Ascending aorta (tissue), 2 donors: ENCODE measurements around the gene CST6. TPM values are rescaled to one million over a fixed set of nuclear protein-coding genes. Genes with fewer than 3 reads are reported as not detected.

Experiments used
- DNase-seq, 2 donors: peaks; one replicate each; pipeline ENCODE4 v3.0.0-alpha.2; 2019; ENCODE audit warnings: low spot score in 2 of 2
- H3K27ac ChIP-seq, 2 donors: fragments of 200-600 bp; sonication (generic); one replicate each; pipeline ENCODE4 v1.5.1; 2016 to 2017; ENCODE audit warnings: mild to moderate bottlenecking in 1 of 2
- H3K27me3 ChIP-seq: fragments of 200-600 bp; sonication (generic); one replicate; pipeline ENCODE4 v1.5.1; 2017
- H3K36me3 ChIP-seq, 2 donors: fragments of 200-600 bp; sonication (generic); one replicate each; pipeline ENCODE4 v1.5.1; 2016
- H3K4me1 ChIP-seq, 2 donors: fragments of 200-600 bp; sonication (generic); one replicate each; pipeline ENCODE4 v1.5.1; 2016 to 2017; ENCODE audit warnings: mild to moderate bottlenecking in 1 of 2
- H3K4me3 ChIP-seq, 2 donors: fragments of 200-600 bp; sonication (generic); one replicate each; pipeline ENCODE4 v1.5.1; 2016 to 2017; ENCODE audit warnings: mild to moderate bottlenecking in 1 of 2
- H3K9me3 ChIP-seq, 2 donors: fragments of 200-600 bp; sonication (generic); one replicate each; pipeline ENCODE4 v1.5.1; 2016
- intact Hi-C: fragments of 100-400 bp; cut with DNase I; formaldehyde crosslinking; loops from one replicate; pipeline ENCODE4 v1.15.1; 2023
- total RNA-seq: library from RNA; depleted of rRNA; stranded (reverse); fragments of >200 nt; gene quantifications from one replicate; pipeline ENCODE4 v1.1.0, GENCODE V29; 2016
- TF ChIP-seq, protein P1 (sequence below), 3 experiments: fragments of 200-600 bp in 2 of 3; fragments of 450-650 bp in 1 of 3; sonication (generic) in 2 of 3; IDR thresholded peaks; one replicate each; pipeline ENCODE4 v1.5.1; 2016 to 2019; ENCODE audit warnings: antibody characterized with exemption in 3 of 3, mild to moderate bottlenecking in 1 of 3, moderate library complexity in 1 of 3

Gene CST6
- total RNA-seq, 1 donor from 2014 or later, result 4.4 TPM

GRCh38 chr11:66051766-66052663, 40.2 kb downstream of the CST6 start, which contains the start of gene SF3B2:
SF3B2 (plus strand) TSS chr11:66052364; CDS start chr11:66052385, 21 bp downstream.
- intact Hi-C loops, result loop anchor here (1.0 kb wide), 1 partner anchor 50 kb away; the partner anchor contains the start of genes BANF1 and EIF1AD
- H3K27me3 ChIP-seq, result no peaks in the 10 kb centered on the region
- TF ChIP-seq, protein P1, sequence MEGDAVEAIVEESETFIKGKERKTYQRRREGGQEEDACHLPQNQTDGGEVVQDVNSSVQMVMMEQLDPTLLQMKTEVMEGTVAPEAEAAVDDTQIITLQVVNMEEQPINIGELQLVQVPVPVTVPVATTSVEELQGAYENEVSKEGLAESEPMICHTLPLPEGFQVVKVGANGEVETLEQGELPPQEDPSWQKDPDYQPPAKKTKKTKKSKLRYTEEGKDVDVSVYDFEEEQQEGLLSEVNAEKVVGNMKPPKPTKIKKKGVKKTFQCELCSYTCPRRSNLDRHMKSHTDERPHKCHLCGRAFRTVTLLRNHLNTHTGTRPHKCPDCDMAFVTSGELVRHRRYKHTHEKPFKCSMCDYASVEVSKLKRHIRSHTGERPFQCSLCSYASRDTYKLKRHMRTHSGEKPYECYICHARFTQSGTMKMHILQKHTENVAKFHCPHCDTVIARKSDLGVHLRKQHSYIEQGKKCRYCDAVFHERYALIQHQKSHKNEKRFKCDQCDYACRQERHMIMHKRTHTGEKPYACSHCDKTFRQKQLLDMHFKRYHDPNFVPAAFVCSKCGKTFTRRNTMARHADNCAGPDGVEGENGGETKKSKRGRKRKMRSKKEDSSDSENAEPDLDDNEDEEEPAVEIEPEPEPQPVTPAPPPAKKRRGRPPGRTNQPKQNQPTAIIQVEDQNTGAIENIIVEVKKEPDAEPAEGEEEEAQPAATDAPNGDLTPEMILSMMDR (IDR thresholded peaks at IDR 0.05), result no peak
- H3K4me3 ChIP-seq, result peak within 1 kb of the TSS; percentile 94
- H3K4me1 ChIP-seq, result peaks cover 6 to 19% of the 10 kb centered on the region in 2 donors
- peak within 1 kb of the TSS; percentile 83 to 84 for H3K27ac ChIP-seq
- peak; percentile 93 to 99 for DNase-seq
- peaks cover 23 to 28% of the 10 kb centered on the region in 2 donors for H3K36me3 ChIP-seq
- H3K9me3 ChIP-seq, result no peaks in the 10 kb centered on the region

GRCh38 chr11:66052664-66052982, 40.8 kb downstream of the CST6 start:
- H3K9me3 ChIP-seq, result no peaks in the 10 kb centered on the region
- intact Hi-C loops, result loop anchor here (1.0 kb wide), 1 partner anchor 50 kb away; the partner anchor contains the start of genes BANF1 and EIF1AD
- TF ChIP-seq, protein P1 (IDR thresholded peaks at IDR 0.05), result no peak
- DNase-seq, result no peak
- H3K27me3 ChIP-seq, result no peaks in the 10 kb centered on the region
- H3K36me3 ChIP-seq, result peaks cover 29 to 34% of the 10 kb centered on the region in 2 donors
- H3K27ac ChIP-seq, result peak overlapping the region; percentile 83 to 84
- H3K4me3 ChIP-seq, result peak overlapping the region; percentile 94
- H3K4me1 ChIP-seq, result peaks cover 6 to 19% of the 10 kb centered on the region in 2 donors

- intact Hi-C loops, result no loop called here
- TF ChIP-seq, protein P1 (IDR thresholded peaks at IDR 0.05), result no peak
- Histone ChIP-seq H3K9me3 (no peaks in the 10 kb centered on the region), H3K36me3 (peaks cover 53 to 58% of the 10 kb centered on the region in 2 donors), H3K4me3 (no peak overlapping the region), H3K4me1 (peaks cover 6 to 15% of the 10 kb centered on the region in 2 donors), H3K27me3 (no peaks in the 10 kb centered on the region), H3K27ac (no peak overlapping the region)
- no peak for DNase-seq
These were observed 43.2 kb downstream of the CST6 start for GRCh38 chr11:66055021-66055420.

GRCh38 chr11:66056501-66056900, 44.7 kb downstream of the CST6 start:
- H3K27me3 ChIP-seq, result no peaks in the 10 kb centered on the region
- no peak overlapping the region for H3K4me3 ChIP-seq
- TF ChIP-seq, protein P1 (IDR thresholded peaks at IDR 0.05), result no peak
- intact Hi-C loops, result no loop called here
- no peaks in the 10 kb centered on the region for H3K9me3 ChIP-seq
- H3K4me1 ChIP-seq, result peaks cover 6 to 10% of the 10 kb centered on the region in 2 donors
- peaks cover 68 to 73% of the 10 kb centered on the region in 2 donors for H3K36me3 ChIP-seq
- no peak overlapping the region for H3K27ac ChIP-seq
- no peak for DNase-seq

- H3K27ac ChIP-seq, result no peak overlapping the region
- no peak overlapping the region for H3K4me3 ChIP-seq
- no peaks in the 10 kb centered on the region for H3K9me3 ChIP-seq
- intact Hi-C loops, result no loop called here
- DNase-seq, result no peak
- H3K27me3 ChIP-seq, result no peaks in the 10 kb centered on the region
- H3K4me1 ChIP-seq, result no peaks in the 10 kb centered on the region
- H3K36me3 ChIP-seq, result peaks cover 87 to 95% of the 10 kb centered on the region in 2 donors
- TF ChIP-seq, protein P1 (IDR thresholded peaks at IDR 0.05), result no peak
These were observed 48.3 kb downstream of the CST6 start for GRCh38 chr11:66059966-66060680.
